GM10248 (cell line): ENCODE results near the gene IDH2.

Experiments
- CTCF ChIA-PET: fragments of 300-600 bp; sonication (Branson Sonifier 250); formaldehyde crosslinking; extraction: SDS; loops from one replicate; lab custom pipeline; 2021; ENCODE audit warnings: antibody characterized with exemption; lab: Yijun Ruan, JAX
- POLR2A ChIA-PET: fragments of 350-650 bp; sonication (Branson Sonifier 250); formaldehyde crosslinking; extraction: SDS; loops from one replicate; lab custom pipeline; 2020; ENCODE audit warnings: antibody characterized with exemption; lab: Yijun Ruan, JAX
- DNase-seq: peaks from one replicate; pipeline ENCODE4 v3.0.0; 2012; ENCODE audit errors: extremely low spot score
- TF ChIP-seq, protein P1 (sequence below): IDR thresholded peaks from 2 replicates; pipeline ENCODE4 v1.5.1; 2012; ENCODE audit warnings: mild to moderate bottlenecking, low read depth; ENCODE audit errors: extremely low read depth, missing control alignments, control extremely low read depth

IDH2 gene

DNA sequence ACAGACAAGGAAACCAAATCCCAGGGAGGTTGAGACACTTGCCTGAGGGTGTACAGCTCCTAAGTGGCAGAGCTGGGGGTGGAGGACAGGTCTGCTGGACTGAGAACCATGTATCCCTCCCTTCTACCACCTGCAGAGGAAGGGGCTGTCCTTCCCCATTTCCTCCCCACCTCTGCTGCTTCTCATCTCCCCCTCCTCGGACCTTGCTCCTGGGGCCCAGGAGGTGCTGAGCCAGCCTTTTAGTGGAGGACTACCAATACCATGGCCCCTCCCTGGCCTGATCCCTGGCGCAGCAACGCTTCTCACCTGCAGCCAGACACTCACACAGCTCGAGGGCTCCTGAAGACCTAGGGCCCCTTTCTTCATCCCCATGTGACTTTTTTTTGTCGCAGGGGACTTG is 50.4 kb downstream of the IDH2 start:
- DNase-seq, result no peak
- ChIA-PET CTCF (no interaction called here), POLR2A (no interaction called here)
- TF ChIP-seq, protein P1, sequence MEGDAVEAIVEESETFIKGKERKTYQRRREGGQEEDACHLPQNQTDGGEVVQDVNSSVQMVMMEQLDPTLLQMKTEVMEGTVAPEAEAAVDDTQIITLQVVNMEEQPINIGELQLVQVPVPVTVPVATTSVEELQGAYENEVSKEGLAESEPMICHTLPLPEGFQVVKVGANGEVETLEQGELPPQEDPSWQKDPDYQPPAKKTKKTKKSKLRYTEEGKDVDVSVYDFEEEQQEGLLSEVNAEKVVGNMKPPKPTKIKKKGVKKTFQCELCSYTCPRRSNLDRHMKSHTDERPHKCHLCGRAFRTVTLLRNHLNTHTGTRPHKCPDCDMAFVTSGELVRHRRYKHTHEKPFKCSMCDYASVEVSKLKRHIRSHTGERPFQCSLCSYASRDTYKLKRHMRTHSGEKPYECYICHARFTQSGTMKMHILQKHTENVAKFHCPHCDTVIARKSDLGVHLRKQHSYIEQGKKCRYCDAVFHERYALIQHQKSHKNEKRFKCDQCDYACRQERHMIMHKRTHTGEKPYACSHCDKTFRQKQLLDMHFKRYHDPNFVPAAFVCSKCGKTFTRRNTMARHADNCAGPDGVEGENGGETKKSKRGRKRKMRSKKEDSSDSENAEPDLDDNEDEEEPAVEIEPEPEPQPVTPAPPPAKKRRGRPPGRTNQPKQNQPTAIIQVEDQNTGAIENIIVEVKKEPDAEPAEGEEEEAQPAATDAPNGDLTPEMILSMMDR, result no peak

DNA sequence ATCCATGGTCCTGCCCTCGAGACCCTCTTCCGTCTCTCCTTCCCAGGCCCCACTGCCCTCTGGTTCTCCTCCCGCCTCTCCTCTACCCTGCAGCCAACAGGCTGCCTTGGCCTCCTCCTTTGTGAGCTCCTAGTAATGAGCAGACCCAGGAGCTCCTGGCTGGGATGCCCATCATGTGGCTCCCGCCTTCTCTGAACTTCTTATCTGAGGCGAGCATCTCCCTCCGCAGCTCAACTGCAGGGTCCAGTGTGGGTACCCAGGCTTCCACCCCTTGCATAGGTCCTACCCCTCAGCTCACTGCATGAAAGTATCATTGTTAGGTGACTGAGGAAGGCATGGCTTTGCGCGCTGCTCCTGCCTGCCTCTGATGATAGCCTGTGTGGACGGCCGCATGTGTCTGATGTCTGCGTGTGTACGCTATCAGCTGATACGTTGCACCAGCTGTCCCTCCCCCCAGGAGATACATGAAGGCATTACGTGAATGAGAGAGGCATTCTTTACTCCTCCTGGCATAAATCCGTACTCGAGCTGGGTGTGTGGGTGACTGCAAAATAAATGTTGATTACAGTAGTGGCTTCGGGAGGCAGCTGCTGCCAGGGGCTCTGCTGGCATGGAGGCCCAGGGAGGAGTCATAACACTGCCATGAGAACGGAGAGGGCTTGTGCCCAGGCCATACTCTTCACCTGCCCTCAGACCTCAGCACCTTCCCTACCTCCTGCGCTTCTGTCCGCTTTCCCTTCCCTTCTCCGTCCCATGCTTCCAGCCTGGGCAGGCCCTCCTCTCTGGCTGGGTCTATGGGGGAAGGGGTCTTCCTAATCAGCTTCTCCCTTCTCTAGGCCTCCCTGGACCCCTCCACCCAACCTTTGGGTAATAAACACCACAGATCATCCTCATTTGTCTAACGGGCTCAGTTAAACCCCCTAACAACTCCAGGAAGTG is 52.3 kb downstream of the IDH2 start:
- no peak for DNase-seq
- ChIA-PET CTCF (interaction anchor here (0.7 to 1.8 kb wide), 6 partner anchors 11 to 91 kb away, joined by 3 to 6 read pairs (median 3); no protein-coding TSS in a partner anchor), POLR2A (no interaction called here)
- TF ChIP-seq, protein P1, result no peak

GRCh38 chr15:90049030-90049429 is 53.2 kb downstream of the IDH2 start:
- POLR2A ChIA-PET, result interaction anchor here (1.1 kb wide), 1 partner anchor 17 kb away, joined by 3 read pairs; no protein-coding TSS in a partner anchor
- TF ChIP-seq, protein P1, result no peak
- CTCF ChIA-PET, result interaction anchor here (0.7 to 1.9 kb wide), 7 partner anchors 8 to 91 kb away, joined by 3 to 6 read pairs (median 4); no protein-coding TSS in a partner anchor
- DNase-seq, result no peak

DNA sequence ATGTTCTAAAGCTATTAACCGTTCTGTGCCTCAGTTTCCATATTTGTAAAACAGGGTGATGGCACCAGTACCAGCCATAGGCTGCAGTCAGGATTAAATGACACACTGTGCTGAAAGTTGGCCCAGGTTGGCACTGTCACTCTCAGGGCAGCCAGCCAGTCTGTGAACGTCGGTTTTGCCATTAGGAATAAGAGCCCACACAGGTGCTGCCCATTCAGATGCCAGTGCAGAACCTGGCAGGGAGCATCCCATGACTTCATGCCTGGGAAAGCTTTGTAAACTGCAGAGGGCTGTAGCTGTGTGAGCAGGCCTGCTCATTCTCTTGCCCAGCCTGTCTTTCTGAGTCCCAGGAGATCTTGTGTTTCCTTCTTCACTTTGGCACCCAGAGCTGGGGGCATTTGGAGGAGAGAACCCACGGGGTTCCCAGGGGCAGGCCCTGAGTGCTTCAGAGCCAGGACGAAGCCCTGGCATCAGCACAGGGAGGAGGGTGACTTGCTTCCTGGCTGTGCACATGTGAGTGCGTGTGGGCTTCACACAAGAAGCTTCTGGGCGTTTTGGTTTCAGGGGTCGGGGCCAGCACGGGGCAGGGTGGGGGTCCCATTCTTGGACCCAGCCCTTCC is 54.2 kb downstream of the IDH2 start:
- TF ChIP-seq, protein P1, result no peak
- POLR2A ChIA-PET, result interaction anchor here (0.6 to 1.1 kb wide), 2 partner anchors 10 to 16 kb away, joined by 3 read pairs; no protein-coding TSS in a partner anchor
- no peak for DNase-seq
- CTCF ChIA-PET, result interaction anchor here (1.1 to 6.4 kb wide), 6 partner anchors 9 to 35 kb away, joined by 3 to 28 read pairs (median 4); no protein-coding TSS in a partner anchor

DNA sequence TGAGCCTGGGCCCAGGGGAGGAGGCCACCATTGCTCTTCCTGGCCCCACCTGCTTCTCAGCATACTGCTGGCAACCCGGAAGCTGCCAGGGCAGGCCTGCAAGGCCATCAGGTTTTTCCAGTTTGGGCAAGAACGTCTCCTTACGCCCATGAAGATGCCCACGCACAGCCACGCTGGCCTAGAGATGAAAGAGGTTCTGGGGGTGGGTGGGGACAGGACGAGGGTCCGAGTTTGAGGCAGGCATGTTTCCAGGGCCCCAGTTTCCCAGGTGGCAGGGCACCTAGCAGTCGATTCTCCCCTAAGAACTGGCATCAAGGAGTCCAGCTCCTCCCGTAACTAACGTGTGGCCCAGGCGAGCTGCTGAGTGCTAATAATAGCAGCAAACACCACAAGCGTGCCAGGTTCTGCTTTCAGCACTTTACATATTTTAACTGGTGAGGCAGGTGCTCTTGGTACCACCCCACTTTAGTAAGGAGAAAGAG is 55.3 kb downstream of the IDH2 start:
- TF ChIP-seq, protein P1, result no peak
- ChIA-PET POLR2A (no interaction called here), CTCF (interaction anchor here (0.7 to 6.4 kb wide), 2 partner anchors 11 to 24 kb away, joined by 4 to 28 read pairs; no protein-coding TSS in a partner anchor)
- peak; percentile 50 for DNase-seq

GRCh38 chr15:90046289-90046688 is 56.0 kb downstream of the IDH2 start:
- ChIA-PET CTCF (interaction anchor here (0.7 to 6.4 kb wide), 3 partner anchors 12 to 148 kb away, joined by 3 to 28 read pairs (median 4); no protein-coding TSS in a partner anchor), POLR2A (no interaction called here)
- TF ChIP-seq, protein P1, result no peak

More at GRCh38 chr15:90046289-90046688, 56.0 kb downstream of the IDH2 start:
- no peak for DNase-seq
